Measurements from ENCODE around the gene SMIM10L2A.
"Not testable (repeated sequence)": the region's sequence is repeated elsewhere in the genome, so short reads cannot be mapped to it uniquely, and the experiment has no call there.

- not testable (repeated sequence) for TF ChIP-seq CTCF (conservative IDR thresholded peaks at IDR 0.05; ENCODE audit: low read depth, low read length); EZH2 (IDR thresholded peaks at IDR 0.05; ENCODE audit: low read length, unreplicated experiment)
These were observed 1.6 kb downstream of the SMIM10L2A start for GRCh38 chrX:135423173-135423864.
